Activated CD8-positive, alpha-beta memory T cell treated with anti-CD3 and anti-CD28 coated beads, Interleukin-2, amount 50 U/mL, for 24 hours (primary cell): Measurements from ENCODE around the gene DSCAM.
"Not testable (repeated sequence)": the region's sequence is repeated elsewhere in the genome, so short reads cannot be mapped to it uniquely, and the experiment has no call there.

ENCODE experiments used
- DNase-seq: peaks from one replicate; pipeline ENCODE4 v3.0.0-alpha.2; 2020; ENCODE audit errors: extremely low read depth

DSCAM gene

GRCh38 chr21:40250514-40251294 is 596.3 kb downstream of the DSCAM start:
- DNase-seq, result no peak

- no peak for DNase-seq
These were observed 602.0 kb downstream of the DSCAM start for GRCh38 chr21:40244981-40245380.

- no peak for DNase-seq
These were observed 603.3 kb downstream of the DSCAM start for GRCh38 chr21:40243685-40244084.

- DNase-seq, result no peak
These were observed 604.2 kb downstream of the DSCAM start for GRCh38 chr21:40242586-40243265.

GRCh38 chr21:40235528-40235927 is 611.4 kb downstream of the DSCAM start:
- no peak for DNase-seq

GRCh38 chr21:40231979-40232378 is 615.0 kb downstream of the DSCAM start:
- no peak for DNase-seq

GRCh38 chr21:40227096-40227495 is 619.9 kb downstream of the DSCAM start:
- DNase-seq, result no peak

DNA sequence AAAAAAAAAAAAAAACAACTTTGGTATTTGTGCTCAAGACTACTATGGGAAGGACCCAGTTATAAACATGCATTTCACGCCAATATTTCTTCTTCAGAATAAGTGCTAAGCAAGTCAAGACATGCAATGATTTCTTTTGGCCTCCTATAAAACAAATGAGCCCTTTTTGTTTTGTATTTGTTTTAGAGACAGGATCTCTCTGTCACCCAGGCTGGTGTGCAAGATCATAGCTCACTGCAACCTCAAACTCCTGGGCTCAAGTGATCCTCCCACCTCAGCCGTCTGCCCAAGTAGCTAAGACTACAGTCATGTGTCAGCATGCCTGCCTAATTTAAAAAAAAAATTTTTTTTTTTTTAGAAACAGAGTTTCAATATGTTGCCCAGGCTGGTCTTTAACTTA is 631.0 kb downstream of the DSCAM start:
- no peak for DNase-seq

DNA sequence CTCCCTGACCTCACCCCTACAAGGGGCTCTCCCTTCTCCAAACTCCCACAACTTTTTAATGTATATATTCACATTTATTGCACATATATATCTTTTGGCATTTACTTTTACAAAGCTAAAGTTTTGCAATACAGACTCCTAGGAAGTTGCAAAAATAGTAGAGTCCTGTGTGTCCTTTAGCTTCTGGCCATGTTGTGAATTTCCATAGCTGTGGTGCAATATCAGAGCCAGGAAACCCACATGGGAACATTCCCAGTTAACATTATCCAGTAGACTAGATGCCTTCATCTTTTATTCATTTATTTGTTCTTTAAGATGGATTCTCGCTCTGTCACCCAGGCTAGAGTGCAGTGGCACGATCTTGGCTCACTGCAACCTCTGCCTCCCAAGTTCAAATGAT is 636.7 kb downstream of the DSCAM start:
- DNase-seq, result no peak

- no peak for DNase-seq
These were observed 638.0 kb downstream of the DSCAM start for GRCh38 chr21:40208948-40209345.

DNA sequence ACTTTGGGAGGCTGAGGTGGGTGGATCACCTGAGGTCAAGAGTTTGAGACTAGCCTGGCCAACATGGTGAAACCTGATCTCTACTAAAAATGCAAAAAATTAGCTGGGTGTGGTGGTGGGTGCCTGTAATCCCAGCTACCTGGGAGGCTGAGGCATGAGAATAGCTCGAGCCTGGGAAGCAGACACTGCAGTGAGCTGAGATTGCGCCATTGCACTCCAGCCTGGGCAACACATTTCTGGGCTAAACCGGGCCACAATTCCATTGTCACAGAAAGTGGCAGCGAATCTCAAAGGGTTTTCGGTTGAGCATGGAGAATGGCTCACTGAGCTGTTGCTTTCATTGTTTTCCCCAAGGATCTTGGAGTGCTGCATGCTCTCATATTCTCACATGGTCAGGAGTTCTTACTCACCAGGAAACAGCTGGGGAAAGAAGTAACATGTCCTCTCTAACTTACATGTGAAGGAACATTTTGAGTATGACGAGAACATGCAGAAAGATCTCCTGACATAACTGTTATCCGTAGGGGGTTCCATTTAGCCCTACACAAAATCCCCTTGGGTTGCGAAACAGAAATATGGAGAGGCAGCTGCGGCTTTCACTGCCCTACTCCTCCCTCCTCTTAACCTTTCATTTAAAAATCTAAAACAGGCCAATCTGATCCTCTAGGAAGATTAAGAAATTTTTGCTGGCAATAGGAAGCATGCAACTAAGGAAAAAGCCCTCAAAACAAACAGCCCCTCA is 638.6 kb downstream of the DSCAM start:
- no peak for DNase-seq

GRCh38 chr21:40200946-40201345 is 646.0 kb downstream of the DSCAM start:
- no peak for DNase-seq

DNA sequence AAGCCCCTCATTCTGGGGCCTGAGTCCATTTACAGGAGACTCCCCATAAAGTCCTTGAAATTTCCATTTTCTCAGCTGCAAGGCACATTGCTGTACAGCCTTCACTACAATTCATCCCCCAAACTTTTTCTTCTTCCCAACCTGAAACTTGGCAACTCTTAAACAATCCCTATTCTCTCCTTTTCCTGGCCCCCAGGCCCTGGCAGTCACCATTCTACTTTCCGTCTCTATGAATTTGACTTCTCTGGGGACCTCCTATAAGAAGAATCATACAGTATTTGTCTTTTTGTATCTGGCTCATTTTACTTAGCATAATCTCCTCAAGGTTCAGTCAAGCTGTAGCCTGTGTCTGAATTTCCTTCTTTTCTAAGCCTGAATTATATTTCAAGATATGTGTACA is 646.8 kb downstream of the DSCAM start:
- no peak for DNase-seq

GRCh38 chr21:40194185-40194980 is 652.6 kb downstream of the DSCAM start:
- DNase-seq, result no peak

- DNase-seq, result no peak
These were observed 655.3 kb downstream of the DSCAM start for GRCh38 chr21:40191616-40192015.

DNA sequence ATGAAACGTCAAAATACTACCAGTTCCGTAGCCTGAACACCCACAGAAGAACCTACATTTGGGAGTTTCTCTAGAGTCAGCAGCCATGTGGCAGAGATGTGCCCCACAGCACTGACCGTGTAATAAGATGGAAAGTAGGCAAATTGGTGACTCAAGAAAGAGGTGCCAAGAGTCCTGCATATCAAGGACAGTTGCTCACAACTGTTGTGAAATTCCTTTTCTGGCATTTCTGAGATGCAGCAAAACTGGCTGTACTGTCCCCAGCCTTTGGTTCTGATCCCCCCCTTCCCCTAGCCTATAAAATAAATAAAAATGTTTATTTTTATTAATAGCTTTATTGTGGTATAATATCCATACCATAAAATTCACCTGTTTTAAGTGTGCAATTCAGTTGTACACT is 655.8 kb downstream of the DSCAM start:
- no peak for DNase-seq

DNA sequence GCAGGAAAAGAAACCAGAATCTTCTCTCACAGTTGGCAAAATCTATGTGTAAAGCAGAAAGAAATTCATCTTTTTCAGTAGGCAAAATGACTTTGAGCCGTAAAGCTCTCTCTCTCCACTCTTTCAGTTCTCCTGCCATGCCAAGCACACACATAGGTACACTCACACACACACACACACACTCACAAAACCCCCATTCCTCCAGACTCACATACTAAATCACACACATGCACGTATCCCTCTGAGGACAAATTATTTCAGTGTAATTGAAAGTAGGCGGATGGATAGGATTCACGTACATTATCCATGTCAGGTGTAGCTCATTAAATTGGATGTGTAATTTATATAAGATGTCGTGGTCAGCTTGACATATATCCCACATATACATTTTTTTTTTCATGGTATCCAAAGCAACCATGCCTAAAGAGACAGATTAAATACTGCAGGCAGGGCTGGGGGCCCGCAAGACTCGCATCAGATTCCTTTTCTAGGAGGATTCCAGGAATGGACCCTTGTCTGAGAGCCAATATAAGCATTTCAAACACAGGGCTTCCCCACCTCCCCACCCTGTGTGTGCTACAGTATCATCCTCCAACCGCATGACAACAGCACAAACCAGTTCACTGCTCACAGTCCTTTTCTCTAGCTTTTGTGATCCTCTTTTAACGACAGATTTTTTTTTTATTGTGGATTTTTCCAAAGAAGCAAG is 658.9 kb downstream of the DSCAM start:
- DNase-seq, result no peak

- DNase-seq, result no peak
These were observed 659.7 kb downstream of the DSCAM start for GRCh38 chr21:40187244-40187643.

DNA sequence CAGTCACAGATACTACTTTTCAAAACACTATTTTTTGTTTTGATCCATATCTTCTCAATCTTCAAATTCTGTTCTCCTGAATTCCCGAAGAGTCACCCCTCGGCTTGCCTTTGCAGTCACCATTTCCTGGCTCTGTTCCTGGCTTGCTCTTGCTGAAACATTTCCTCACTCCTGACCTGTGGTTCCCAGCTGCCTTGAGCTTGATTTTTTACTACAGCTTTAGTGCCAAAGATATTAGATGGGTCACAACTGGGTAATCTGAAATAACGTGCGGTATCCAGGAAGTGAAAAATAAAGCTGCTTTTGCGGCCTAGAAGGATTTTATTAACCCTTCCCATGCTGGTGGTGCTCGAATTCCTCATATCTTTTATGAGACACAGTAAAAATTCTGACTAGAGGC is 660.9 kb downstream of the DSCAM start:
- no peak for DNase-seq

DNA sequence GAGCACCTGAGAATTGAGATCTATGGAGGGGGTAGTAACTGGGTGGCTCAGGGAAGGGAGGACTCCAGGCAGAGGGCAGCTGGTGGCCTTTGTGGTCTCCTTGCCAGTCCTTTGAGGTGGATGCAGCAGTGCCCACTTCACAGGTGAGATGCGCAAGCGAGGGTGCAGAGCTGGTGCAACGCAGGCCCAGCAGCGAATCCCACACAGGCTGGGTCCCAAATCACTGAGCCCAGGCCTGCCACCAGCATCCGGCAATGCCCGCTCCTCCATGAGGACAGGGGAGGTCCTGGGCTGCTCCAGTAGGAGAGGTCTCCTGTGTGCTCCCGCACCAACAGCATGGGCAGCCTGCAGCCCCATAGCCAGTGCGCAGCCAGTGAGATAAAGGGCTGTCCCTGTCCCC is 661.8 kb downstream of the DSCAM start:
- no peak for DNase-seq

GRCh38 chr21:40182491-40182890 is 664.5 kb downstream of the DSCAM start:
- DNase-seq, result not testable (repeated sequence)
